ACC112 (cell line): ENCODE measurements around the gene TMEM164.

ENCODE experiments used
- H2AFZ ChIP-seq: fragments of 200-600 bp; sonication (generic); one replicate; pipeline ENCODE4 v1.6.0; 2017; ENCODE audit warnings: antibody characterized with exemption, low read length; ENCODE audit not compliant: unreplicated experiment
- H3K27ac ChIP-seq: fragments of 200-600 bp; sonication (generic); 2 replicates; pipeline ENCODE4 v1.5.1; 2014; ENCODE audit warnings: low read depth, mild to moderate bottlenecking, antibody characterized with exemption, low read length, moderate library complexity
- H3K27me3 ChIP-seq: fragments of 200-600 bp; sonication (generic); 2 replicates; pipeline ENCODE4 v1.6.1; 2014; ENCODE audit warnings: mild to moderate bottlenecking, antibody characterized with exemption, low read length, moderate library complexity, mixed read lengths; ENCODE audit not compliant: insufficient read depth
- H3K36me3 ChIP-seq: fragments of 200-600 bp; sonication (generic); 2 replicates; pipeline ENCODE4 v1.6.1; 2016; ENCODE audit warnings: mild to moderate bottlenecking, antibody characterized with exemption, low read length, moderate library complexity, mixed read lengths; ENCODE audit not compliant: insufficient read depth
- H3K4me1 ChIP-seq: fragments of 200-600 bp; sonication (generic); one replicate; pipeline ENCODE4 v1.6.1; 2016; ENCODE audit warnings: low read length, mixed read lengths; ENCODE audit not compliant: insufficient read depth, unreplicated experiment, control insufficient read depth
- H3K4me3 ChIP-seq: fragments of 200-600 bp; sonication (generic); 2 replicates; pipeline ENCODE4 v1.5.1; 2014; ENCODE audit warnings: mild to moderate bottlenecking, low read depth, low read length
- H3K79me2 ChIP-seq: fragments of 200-600 bp; sonication (generic); one replicate; pipeline ENCODE4 v1.6.0; 2016; ENCODE audit warnings: low read length; ENCODE audit not compliant: control insufficient read depth, unreplicated experiment, insufficient read depth

Gene TMEM164

GRCh38 chrX:110041980-110042379 lies 39.1 kb downstream of the TMEM164 start:
- H3K36me3 ChIP-seq = no peaks in the 10 kb centered on the region
- H2AFZ ChIP-seq = no peak overlapping the region
- no peak overlapping the region for H3K27ac ChIP-seq
- H3K27me3 ChIP-seq = no peaks in the 10 kb centered on the region
- H3K4me3 ChIP-seq = no peak overlapping the region
- peaks cover 15% of the 10 kb centered on the region for H3K79me2 ChIP-seq
- peaks cover 11% of the 10 kb centered on the region for H3K4me1 ChIP-seq

DNA sequence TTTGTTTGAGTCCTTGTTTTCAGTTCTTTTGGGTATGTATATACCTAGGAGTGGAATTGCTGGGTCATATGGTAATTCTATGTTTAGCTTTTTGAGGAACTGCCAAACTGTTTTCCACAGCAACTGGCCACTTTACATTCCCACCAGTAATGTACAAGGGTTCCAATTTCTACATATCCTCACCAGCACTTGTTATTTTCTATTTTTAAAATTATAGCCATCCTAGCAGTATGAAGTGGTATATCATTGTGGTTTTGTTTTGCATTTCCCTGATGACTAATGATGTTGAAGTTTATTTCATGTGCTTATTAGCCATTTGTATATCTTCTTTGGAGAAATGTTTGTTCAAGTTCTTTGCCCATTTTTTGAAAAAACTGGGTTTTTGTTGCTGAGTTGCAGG lies 39.6 kb downstream of the TMEM164 start:
- H3K4me3 ChIP-seq = no peak overlapping the region
- peak overlapping the region; percentile 32; the same call in 1 of the 2 replicates for H3K27ac ChIP-seq
- H3K36me3 ChIP-seq = no peaks in the 10 kb centered on the region
- H3K4me1 ChIP-seq = peaks cover 11% of the 10 kb centered on the region
- no peak overlapping the region for H2AFZ ChIP-seq
- no peaks in the 10 kb centered on the region for H3K27me3 ChIP-seq
- peaks cover 13% of the 10 kb centered on the region for H3K79me2 ChIP-seq

GRCh38 chrX:110043506-110043905 lies 40.6 kb downstream of the TMEM164 start:
- Histone ChIP-seq H3K79me2 (peaks cover 11% of the 10 kb centered on the region), H2AFZ (no peak overlapping the region), H3K4me3 (peak overlapping the region; percentile 50; the same call in 1 of the 2 replicates), H3K4me1 (peaks cover 11% of the 10 kb centered on the region), H3K36me3 (no peaks in the 10 kb centered on the region), H3K27ac (no peak overlapping the region), H3K27me3 (no peaks in the 10 kb centered on the region)

- H3K36me3 ChIP-seq = no peaks in the 10 kb centered on the region
- H3K27me3 ChIP-seq = no peaks in the 10 kb centered on the region
- H3K27ac ChIP-seq = no peak overlapping the region
- peaks cover 11% of the 10 kb centered on the region for H3K79me2 ChIP-seq
- no peak overlapping the region for H3K4me3 ChIP-seq
- H3K4me1 ChIP-seq = peaks cover 11% of the 10 kb centered on the region
- no peak overlapping the region for H2AFZ ChIP-seq
These were observed 41.7 kb downstream of the TMEM164 start for GRCh38 chrX:110044346-110045249.

GRCh38 chrX:110045421-110045820 lies 42.5 kb downstream of the TMEM164 start:
- no peaks in the 10 kb centered on the region for H3K27me3 ChIP-seq
- no peak overlapping the region for H2AFZ ChIP-seq
- no peak overlapping the region for H3K4me3 ChIP-seq
- H3K4me1 ChIP-seq = peaks cover 11% of the 10 kb centered on the region
- no peak overlapping the region for H3K27ac ChIP-seq
- H3K36me3 ChIP-seq = no peaks in the 10 kb centered on the region
- H3K79me2 ChIP-seq = peaks cover 11% of the 10 kb centered on the region

GRCh38 chrX:110046001-110046400 lies 43.1 kb downstream of the TMEM164 start:
- no peaks in the 10 kb centered on the region for H3K36me3 ChIP-seq
- H3K4me1 ChIP-seq = peaks cover 11% of the 10 kb centered on the region
- no peak overlapping the region for H3K27ac ChIP-seq
- no peak overlapping the region for H2AFZ ChIP-seq
- no peak overlapping the region for H3K4me3 ChIP-seq
- no peaks in the 10 kb centered on the region for H3K27me3 ChIP-seq
- peaks cover 11% of the 10 kb centered on the region for H3K79me2 ChIP-seq

DNA sequence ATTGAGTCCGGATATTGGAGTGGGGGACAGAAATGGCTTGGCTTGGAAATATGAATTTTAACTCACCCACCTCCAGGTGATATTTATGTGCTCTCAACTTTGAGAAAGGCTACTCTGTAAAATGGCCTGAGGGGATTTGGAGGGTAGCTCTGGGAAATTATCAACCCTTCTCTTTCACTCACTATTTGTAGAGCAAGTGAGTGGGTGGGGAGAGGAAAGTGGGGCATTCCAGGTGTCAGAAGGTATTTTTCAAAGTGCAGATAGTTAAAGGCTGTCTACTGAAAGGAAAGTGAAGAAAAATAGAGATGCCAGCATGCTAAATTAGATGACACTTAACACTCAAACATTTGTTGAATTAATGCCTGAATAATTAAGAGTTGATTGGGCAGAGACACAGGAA lies 44.1 kb downstream of the TMEM164 start:
- no peak overlapping the region for H3K4me3 ChIP-seq
- H3K79me2 ChIP-seq = peaks cover 11% of the 10 kb centered on the region
- peaks cover 11% of the 10 kb centered on the region for H3K4me1 ChIP-seq
- no peak overlapping the region for H2AFZ ChIP-seq
- no peak overlapping the region for H3K27ac ChIP-seq
- no peaks in the 10 kb centered on the region for H3K27me3 ChIP-seq
- H3K36me3 ChIP-seq = no peaks in the 10 kb centered on the region

DNA sequence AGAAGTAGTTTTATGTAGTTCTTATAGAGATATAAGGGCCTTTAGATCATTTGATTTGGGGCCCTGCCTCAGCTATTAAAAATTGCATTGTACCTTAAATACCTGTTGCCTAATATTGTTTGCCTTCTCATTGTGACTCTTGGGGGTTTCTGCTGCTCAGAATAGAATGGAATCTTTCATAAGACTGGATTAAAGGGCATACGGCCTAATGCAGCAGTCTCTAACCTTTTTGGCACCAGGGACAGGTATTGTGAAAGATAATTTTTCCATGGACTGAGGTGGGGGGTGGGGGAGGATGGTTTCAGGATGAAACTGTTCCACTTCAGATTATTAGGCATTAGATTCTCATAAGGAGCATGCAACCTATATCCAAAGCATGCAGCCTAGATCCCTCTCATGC lies 46.2 kb downstream of the TMEM164 start:
- Histone ChIP-seq H3K4me1 (peaks cover 1% of the 10 kb centered on the region), H3K27ac (no peak overlapping the region), H3K36me3 (no peaks in the 10 kb centered on the region), H3K79me2 (peaks cover 4% of the 10 kb centered on the region), H3K4me3 (no peak overlapping the region), H2AFZ (no peak overlapping the region), H3K27me3 (no peaks in the 10 kb centered on the region)

DNA sequence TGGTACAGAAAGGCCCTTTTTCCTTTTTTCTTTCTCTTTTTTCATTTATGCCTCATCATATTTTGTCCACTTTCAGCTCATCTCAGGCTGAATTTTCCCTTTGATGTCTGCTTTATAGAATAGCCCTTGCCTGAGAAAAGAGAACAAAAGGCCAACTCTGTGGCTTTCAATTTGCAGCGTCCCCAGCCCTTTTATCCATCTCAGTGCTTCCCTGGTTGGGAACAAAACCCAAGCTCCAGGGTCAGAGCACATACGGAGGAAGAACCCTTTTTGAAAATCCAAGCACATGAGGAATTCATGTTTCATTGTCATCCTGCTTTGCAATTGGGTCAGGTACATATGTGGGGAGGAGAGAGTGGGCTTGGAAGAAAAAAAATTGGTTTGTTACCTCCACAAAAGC lies 47.5 kb downstream of the TMEM164 start:
- no peak overlapping the region for H2AFZ ChIP-seq
- no peaks in the 10 kb centered on the region for H3K4me1 ChIP-seq
- peaks cover 3% of the 10 kb centered on the region for H3K79me2 ChIP-seq
- H3K36me3 ChIP-seq = no peaks in the 10 kb centered on the region
- no peak overlapping the region for H3K4me3 ChIP-seq
- no peak overlapping the region for H3K27ac ChIP-seq
- no peaks in the 10 kb centered on the region for H3K27me3 ChIP-seq

DNA sequence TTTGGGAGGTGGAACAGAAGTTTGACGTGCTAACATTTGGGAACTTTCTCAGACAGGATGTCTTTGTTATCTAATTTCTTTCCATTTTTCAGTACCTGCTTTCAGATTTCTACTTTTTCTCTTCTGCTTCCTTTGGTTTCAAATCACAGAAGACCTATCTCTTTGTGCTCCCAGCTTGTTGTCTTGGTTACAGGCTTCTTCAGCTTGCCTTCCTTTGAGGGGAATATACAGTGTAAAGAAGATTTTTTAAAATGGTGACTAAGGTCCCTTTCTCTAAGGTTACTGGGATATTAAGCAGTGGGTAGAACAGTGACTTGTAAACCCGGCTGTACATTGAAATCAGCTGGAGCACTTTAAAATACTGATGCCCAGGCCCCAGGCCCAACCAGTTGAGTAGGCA lies 48.0 kb downstream of the TMEM164 start:
- H3K4me1 ChIP-seq = peaks cover under 1% of the 10 kb centered on the region
- H3K27ac ChIP-seq = no peak overlapping the region
- H3K27me3 ChIP-seq = no peaks in the 10 kb centered on the region
- H3K36me3 ChIP-seq = no peaks in the 10 kb centered on the region
- H3K4me3 ChIP-seq = no peak overlapping the region
- peaks cover under 1% of the 10 kb centered on the region for H3K79me2 ChIP-seq
- no peak overlapping the region for H2AFZ ChIP-seq

GRCh38 chrX:110051559-110051958 lies 48.6 kb downstream of the TMEM164 start:
- H3K4me3 ChIP-seq = no peak overlapping the region
- H3K4me1 ChIP-seq = peaks cover 7% of the 10 kb centered on the region
- no peak overlapping the region for H2AFZ ChIP-seq
- H3K27ac ChIP-seq = no peak overlapping the region
- H3K27me3 ChIP-seq = no peaks in the 10 kb centered on the region
- H3K79me2 ChIP-seq = no peaks in the 10 kb centered on the region
- H3K36me3 ChIP-seq = no peaks in the 10 kb centered on the region
